ENCODE data around the gene GTF2F1. TPM values are rescaled to one million over a fixed set of nuclear protein-coding genes. Genes with fewer than 3 reads are reported as not detected.
"Not testable (repeated sequence)": the region's sequence is repeated elsewhere in the genome, so short reads cannot be mapped to it uniquely, and the experiment has no call there.

The GTF2F1 gene
- total RNA-seq, 4 donors from 2014 or later: 42.2 to 166 (median 56.1) TPM

DNA sequence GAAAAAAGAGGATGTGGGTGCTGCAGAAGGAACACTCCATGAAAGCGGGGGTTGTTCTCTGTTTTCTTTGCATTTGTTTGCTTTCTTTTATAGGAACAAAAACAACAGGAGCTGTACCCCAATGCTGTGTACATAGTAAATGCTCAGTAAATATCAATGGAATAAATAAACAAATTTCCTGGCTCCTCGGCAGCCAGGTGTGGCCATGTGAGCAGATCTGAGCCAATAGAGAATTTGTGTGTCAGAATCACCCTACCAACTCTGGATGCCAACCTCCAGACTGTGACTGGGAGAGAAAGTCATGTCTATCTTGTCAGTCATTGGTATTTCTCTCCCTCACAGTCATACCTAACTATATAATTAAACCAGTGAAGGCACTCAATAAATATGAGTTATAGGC lies 42.3 kb downstream of the GTF2F1 start:
- Histone ChIP-seq H3K9me3 (no peaks in the 10 kb centered on the region), H3K36me3 (no peaks in the 10 kb centered on the region), H3K4me1 (no peaks in the 10 kb centered on the region), H3K27me3 (no peaks in the 10 kb centered on the region), H3K27ac (no peak overlapping the region), H3K4me3 (no peak overlapping the region)
- intact Hi-C loops (cut with DNase I; ENCODE audit: low total_unique reads) (no loop called here), in situ Hi-C loops (cut with MboI; ENCODE audit: low pct_ligation_motif_present in 1 of 4, low pct_unique_long_range_greater_than_20kb in 1 of 4, low sequenced_read_pairs in 3 of 4) (no loop called here)
- DNase-seq: no peak
- WGBS, 2 donors (ENCODE audit: low coverage in 1 of 2): 48 to 51% methylated on average over 2 of the region's 2 CpGs
- TF ChIP-seq POLR2A (IDR thresholded peaks at IDR 0.05) (no peak), POLR2AphosphoS5 (IDR thresholded peaks at IDR 0.05) (no peak), EP300 (IDR thresholded peaks at IDR 0.05; ENCODE audit: low read depth) (no peak), CTCF (IDR thresholded peaks at IDR 0.05) (no peak)

DNA sequence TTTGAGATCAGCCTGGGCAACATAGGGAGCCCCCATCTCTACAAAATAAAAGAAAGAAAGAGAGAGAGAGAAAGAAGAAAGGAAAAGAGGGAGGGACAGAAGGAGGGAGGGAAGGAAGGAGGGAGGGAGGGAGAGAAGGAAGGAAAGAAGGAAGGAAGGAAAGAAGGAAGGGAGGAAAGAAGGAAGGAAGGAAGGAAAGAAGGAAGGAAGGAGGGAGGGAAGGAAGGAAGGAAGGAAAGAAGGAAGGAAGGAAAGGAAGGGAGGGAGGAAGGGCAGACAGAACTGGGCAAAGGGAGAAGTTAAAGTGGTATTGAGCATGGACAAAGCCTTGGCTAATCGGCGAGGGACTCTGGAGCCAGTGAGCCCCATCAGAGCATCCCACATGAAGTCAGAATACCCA lies 43.7 kb downstream of the GTF2F1 start:
- H3K4me3 ChIP-seq; DNase-seq; intact Hi-C loops (cut with DNase I; ENCODE audit: low total_unique reads); H3K4me1 ChIP-seq; H3K27me3 ChIP-seq; H3K27ac ChIP-seq; H3K9me3 ChIP-seq; H3K36me3 ChIP-seq; in situ Hi-C loops (cut with MboI; ENCODE audit: low pct_ligation_motif_present in 1 of 4, low pct_unique_long_range_greater_than_20kb in 1 of 4, low sequenced_read_pairs in 3 of 4): not testable (repeated sequence)
- 37 to 80% methylated on average over 2 of the region's 2 CpGs for WGBS, 2 donors (ENCODE audit: low coverage in 1 of 2)

DNA sequence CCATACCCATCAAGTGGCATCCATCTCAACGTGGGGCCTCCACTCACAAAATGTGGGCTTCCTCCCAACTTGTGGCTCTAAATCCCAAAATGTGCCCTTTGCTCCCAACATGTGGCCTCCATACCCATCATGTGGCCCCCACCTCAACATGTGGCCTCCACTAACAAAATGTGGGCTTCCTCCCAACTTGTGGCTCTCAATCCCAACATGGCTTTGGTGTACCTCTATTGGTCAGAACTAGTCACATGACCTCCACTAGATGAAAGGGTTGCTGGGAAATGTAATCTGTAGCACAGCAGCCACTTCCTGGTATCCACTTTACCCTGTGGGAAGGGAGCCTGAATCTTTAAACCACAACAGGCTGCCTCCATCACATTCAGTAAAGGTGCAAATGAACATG lies 49.5 kb downstream of the GTF2F1 start:
- intact Hi-C loops (cut with DNase I; ENCODE audit: low total_unique reads) (no loop called here), in situ Hi-C loops (cut with MboI; ENCODE audit: low pct_ligation_motif_present in 1 of 4, low pct_unique_long_range_greater_than_20kb in 1 of 4, low sequenced_read_pairs in 3 of 4) (no loop called here)
- Histone ChIP-seq H3K9me3 (no peaks in the 10 kb centered on the region), H3K4me3 (no peak overlapping the region), H3K4me1 (no peaks in the 10 kb centered on the region), H3K36me3 (no peaks in the 10 kb centered on the region), H3K27ac (no peak overlapping the region), H3K27me3 (no peaks in the 10 kb centered on the region)
- no peak for TF ChIP-seq POLR2AphosphoS5 (IDR thresholded peaks at IDR 0.05)
- no peak for TF ChIP-seq POLR2A (IDR thresholded peaks at IDR 0.05)
- TF ChIP-seq EP300 (IDR thresholded peaks at IDR 0.05; ENCODE audit: low read depth): no peak
- no peak for TF ChIP-seq CTCF (IDR thresholded peaks at IDR 0.05)
- no peak for DNase-seq
- 90% methylated on average over 1 of the region's 1 CpG; no CpG with 5 or more reads in 1 of the 2 donors for WGBS, 2 donors (ENCODE audit: low coverage in 1 of 2)

- intact Hi-C loops (cut with DNase I; ENCODE audit: low total_unique reads) (no loop called here), in situ Hi-C loops (cut with MboI; ENCODE audit: low pct_ligation_motif_present in 1 of 4, low pct_unique_long_range_greater_than_20kb in 1 of 4, low sequenced_read_pairs in 3 of 4) (no loop called here)
- H3K4me3 ChIP-seq: no peak overlapping the region
- WGBS, 2 donors (ENCODE audit: low coverage in 1 of 2): 59 to 61% methylated on average over 6 to 14 of the region's 14 CpGs
- H3K27me3 ChIP-seq: no peaks in the 10 kb centered on the region
- H3K27ac ChIP-seq: no peak overlapping the region
- H3K36me3 ChIP-seq: no peaks in the 10 kb centered on the region
- no peak for DNase-seq
- H3K4me1 ChIP-seq: no peaks in the 10 kb centered on the region
- H3K9me3 ChIP-seq: no peaks in the 10 kb centered on the region
- TF ChIP-seq POLR2A (IDR thresholded peaks at IDR 0.05): no peak
- TF ChIP-seq CTCF (IDR thresholded peaks at IDR 0.05): no peak
- no peak for TF ChIP-seq EP300 (IDR thresholded peaks at IDR 0.05; ENCODE audit: low read depth)
- TF ChIP-seq POLR2AphosphoS5 (IDR thresholded peaks at IDR 0.05): no peak
Observed at GRCh38 chr19:6340493-6341201, 52.3 kb downstream of the GTF2F1 start.

Data from transverse colon (tissue), 4 donors.